Heart right ventricle (tissue), 16 donors: Measurements from ENCODE around the gene TMEM88. TPM values are rescaled to one million over a fixed set of nuclear protein-coding genes. Genes with fewer than 3 reads are reported as not detected.

Source experiments
- ATAC-seq, 8 donors: fragments of 200-7000 bp; cut with Tn5 transposase; one replicate each; pipeline ENCODE4 v1.9.1; 2020; ENCODE audit warnings: mild to moderate bottlenecking in 8 of 8, moderate library complexity in 8 of 8, moderate number of reproducible peaks in 1 of 8
- DNase-seq, 2 donors: peaks; one replicate each; pipeline ENCODE4 v3.0.0-alpha.2; 2020
- H3K27ac ChIP-seq, 10 donors: fragments of 200-600 bp; sonication (generic) in 2 of 10; one replicate each; pipeline versions ENCODE4 v1.5.0 to v1.8.0; 2020 to 2022; ENCODE audit warnings: mild to moderate bottlenecking in 3 of 10
- H3K27me3 ChIP-seq, 7 donors: fragments of 200-600 bp; one replicate each; pipeline ENCODE4 v1.8.0; 2021 to 2022; ENCODE audit warnings: mild to moderate bottlenecking in 2 of 7
- H3K36me3 ChIP-seq, 9 donors: fragments of 200-600 bp; sonication (generic) in 1 of 9; one replicate each; pipeline versions ENCODE4 v1.5.0 to v1.8.0; 2020 to 2022; ENCODE audit warnings: mild to moderate bottlenecking in 2 of 9
- H3K4me1 ChIP-seq, 9 donors: fragments of 200-600 bp; sonication (generic) in 1 of 9; one replicate each; pipeline versions ENCODE4 v1.5.0 to v1.8.0; 2020 to 2022; ENCODE audit warnings: mild to moderate bottlenecking in 4 of 9
- H3K4me3 ChIP-seq, 10 donors: fragments of 200-600 bp; sonication (generic) in 2 of 10; one replicate each; pipeline versions ENCODE4 v1.5.0 to v1.8.0; 2020 to 2022; ENCODE audit warnings: mild to moderate bottlenecking in 7 of 10, moderate library complexity in 2 of 10
- H3K9me3 ChIP-seq, 11 donors: fragments of 200-600 bp in 10 of 11; sonication (generic) in 2 of 11; one replicate each; pipeline versions ENCODE4 v1.5.0 to v1.8.0; 2013 to 2022; ENCODE audit warnings: mild to moderate bottlenecking in 2 of 11, control low read depth in 1 of 11, moderate library complexity in 1 of 11
- WGBS, 2 donors: extraction: QIAGEN DNeasy Blood & Tissue Kit; methylation state at CpG; one replicate each; pipeline ENCODE4 v1.1.7; 2013; ENCODE audit warnings: inconsistent platforms in 1 of 2; 5-methylcytosine and 5-hydroxymethylcytosine counted together
- intact Hi-C, 10 donors: fragments of 100-400 bp; cut with DNase I; formaldehyde crosslinking; loops; one replicate each; pipeline versions ENCODE4 v1.11.1 to v1.14.2; 2022
- polyA plus RNA-seq, 2 donors: library from polyadenylated mRNA; stranded (reverse); fragments of 200-250 nt; gene quantifications; one replicate each; pipeline ENCODE4 v1.2.3, GENCODE V29; 2013
- total RNA-seq, 10 donors: library from RNA; stranded (reverse); fragmentation: NEBNext Ultra II Directional in 3 of 10; extraction: Animal tissue kit (Norgen Biotek cat#: 25700) in 3 of 10; gene quantifications; one replicate each; pipeline versions ENCODE4 v1.2.1 to v1.2.4, GENCODE V29; 2021 to 2023
- TF ChIP-seq, protein P1 (sequence below), 9 donors: fragments of 200-600 bp; sonication (generic) in 2 of 9; IDR thresholded peaks; one replicate each; pipeline versions ENCODE4 v1.5.0 to v1.8.0; 2021 to 2022; ENCODE audit warnings: antibody characterized with exemption in 9 of 9, mild to moderate bottlenecking in 5 of 9, moderate library complexity in 1 of 9
- donor health status: Arrhythmogenic right ventricular cardiomyopathy.
- donor health status: ischemic (EF 13 %, LVEDD 7.1; RV severe dilation, severe dysfunction).
- donor health status: healthy with polysubstance abuse.
- donor health status: DM: no; HTN: yes; CAD: no.
- donor health status: DM: no; HTN: no; CAD: no.
- donor health status: ischemic (EF 25% LVEDD 6.9; RV normal size, moderate dysfunction).
- donor health status: ischemic (EF 25% LVEDD 5.7; RV mildly dilated, moderate dysfunction).
- donor health status: healthy.
- donor health status: DM: yes; HTN: yes; CAD: no.
- donor health status: Ischemic cardiomyopathy.
- donor health status: ischemic (EF 35%, LVEDD 5.7; RV mildly dilated, moderate dysfunction).
- donor health status: nonischemic (EF 11% LVEDD 7.7; RV severe dilation, severe dysfunction).
- donor health status: DM: yes; HTN: yes; CAD: no.
- donor health status: PGD.
- donor health status: ischemic (EF 29% LVEDD 5.4; RV normal size, mild dysfunction).
- donor health status: nonischemic (EF 23%, LVEDD 6.1; RV moderate dilation, normal function).

TMEM88 gene
- total and polyA plus RNA-seq, 12 donors = 12.3 to 298 (median 24.8) TPM

DNA sequence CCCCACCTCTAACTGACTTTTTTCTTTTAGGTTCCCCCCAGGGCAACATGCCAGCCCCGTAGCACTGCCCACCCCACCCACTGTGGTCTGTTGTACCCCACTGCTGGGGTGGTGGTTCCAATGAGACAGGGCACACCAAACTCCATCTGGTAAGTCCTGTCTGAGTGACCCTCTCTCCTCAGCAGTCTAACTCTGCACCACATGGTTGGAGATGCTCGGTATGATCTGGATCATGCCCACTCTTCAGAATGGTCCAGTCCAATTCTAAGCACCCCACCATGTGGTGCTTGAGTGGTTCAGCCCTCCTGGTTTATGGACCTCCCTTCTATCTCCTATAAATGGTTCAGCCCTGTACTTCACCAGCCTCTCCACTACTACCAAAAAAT is 15.0 kb upstream of the TMEM88 start:
- H3K9me3 ChIP-seq = no peaks in the 10 kb centered on the region
- H3K4me1 ChIP-seq = peaks cover 9 to 62% (median 54%) of the 10 kb centered on the region in 9 donors
- 41 to 50% methylated on average over 2 of the region's 2 CpGs for WGBS, 2 donors
- intact Hi-C loops = loop anchor here in 3 of 10 donors (5.0 to 10.0 kb wide), 3 partner anchors 95 to 315 kb away; partner anchors contain the start of gene PER1 (in 3 of the 3)
- TF ChIP-seq, protein P1, sequence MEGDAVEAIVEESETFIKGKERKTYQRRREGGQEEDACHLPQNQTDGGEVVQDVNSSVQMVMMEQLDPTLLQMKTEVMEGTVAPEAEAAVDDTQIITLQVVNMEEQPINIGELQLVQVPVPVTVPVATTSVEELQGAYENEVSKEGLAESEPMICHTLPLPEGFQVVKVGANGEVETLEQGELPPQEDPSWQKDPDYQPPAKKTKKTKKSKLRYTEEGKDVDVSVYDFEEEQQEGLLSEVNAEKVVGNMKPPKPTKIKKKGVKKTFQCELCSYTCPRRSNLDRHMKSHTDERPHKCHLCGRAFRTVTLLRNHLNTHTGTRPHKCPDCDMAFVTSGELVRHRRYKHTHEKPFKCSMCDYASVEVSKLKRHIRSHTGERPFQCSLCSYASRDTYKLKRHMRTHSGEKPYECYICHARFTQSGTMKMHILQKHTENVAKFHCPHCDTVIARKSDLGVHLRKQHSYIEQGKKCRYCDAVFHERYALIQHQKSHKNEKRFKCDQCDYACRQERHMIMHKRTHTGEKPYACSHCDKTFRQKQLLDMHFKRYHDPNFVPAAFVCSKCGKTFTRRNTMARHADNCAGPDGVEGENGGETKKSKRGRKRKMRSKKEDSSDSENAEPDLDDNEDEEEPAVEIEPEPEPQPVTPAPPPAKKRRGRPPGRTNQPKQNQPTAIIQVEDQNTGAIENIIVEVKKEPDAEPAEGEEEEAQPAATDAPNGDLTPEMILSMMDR (IDR thresholded peaks at IDR 0.05) = no peak
- DNase-seq (no peak), ATAC-seq (no peak)
- H3K27ac ChIP-seq = peak overlapping the region in 5 of 10 donors; percentile 35 to 100 (median 96)
- H3K27me3 ChIP-seq = no peaks in the 10 kb centered on the region
- peaks cover 0 to 15% (median 0%) of the 10 kb centered on the region in 9 donors for H3K36me3 ChIP-seq
- H3K4me3 ChIP-seq = peak overlapping the region in 1 of 10 donors; percentile 68

DNA sequence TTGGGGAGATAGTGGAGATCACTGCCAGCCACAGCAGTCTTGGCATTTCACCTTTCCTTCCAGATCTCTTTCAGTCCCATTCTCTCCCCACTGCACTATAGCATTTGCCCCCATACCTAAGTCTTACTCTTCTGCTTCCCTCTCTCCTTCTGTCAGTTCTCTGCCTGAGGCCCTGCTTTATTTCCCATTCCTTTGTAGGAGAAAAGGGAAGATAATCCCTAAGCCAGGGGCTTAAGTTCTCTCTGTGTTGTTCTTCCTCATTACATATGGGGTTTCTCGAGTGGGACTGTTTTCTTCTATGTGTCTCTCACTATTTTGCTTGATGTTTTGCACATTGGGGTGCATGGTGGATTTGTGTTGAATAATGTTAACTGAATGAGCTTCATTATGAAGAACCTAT is 14.4 kb upstream of the TMEM88 start:
- TF ChIP-seq, protein P1 (IDR thresholded peaks at IDR 0.05) = no peak
- no peak for DNase-seq
- Histone ChIP-seq H3K9me3 (no peaks in the 10 kb centered on the region), H3K4me1 (peaks cover 14 to 68% (median 60%) of the 10 kb centered on the region in 9 donors), H3K36me3 (peaks cover 0 to 19% (median 1%) of the 10 kb centered on the region in 9 donors), H3K4me3 (peak overlapping the region in 1 of 10 donors; percentile 68), H3K27me3 (no peaks in the 10 kb centered on the region), H3K27ac (peak overlapping the region in 5 of 10 donors; percentile 96 to 100 (median 99))
- intact Hi-C loops = loop anchor here in 2 of 10 donors (5.0 to 10.0 kb wide), 2 partner anchors 312 to 314 kb away; partner anchors contain the start of gene PER1 (in 2 of the 2)
- ATAC-seq = no peak
- 53 to 63% methylated on average over 1 of the region's 1 CpG for WGBS, 2 donors

DNA sequence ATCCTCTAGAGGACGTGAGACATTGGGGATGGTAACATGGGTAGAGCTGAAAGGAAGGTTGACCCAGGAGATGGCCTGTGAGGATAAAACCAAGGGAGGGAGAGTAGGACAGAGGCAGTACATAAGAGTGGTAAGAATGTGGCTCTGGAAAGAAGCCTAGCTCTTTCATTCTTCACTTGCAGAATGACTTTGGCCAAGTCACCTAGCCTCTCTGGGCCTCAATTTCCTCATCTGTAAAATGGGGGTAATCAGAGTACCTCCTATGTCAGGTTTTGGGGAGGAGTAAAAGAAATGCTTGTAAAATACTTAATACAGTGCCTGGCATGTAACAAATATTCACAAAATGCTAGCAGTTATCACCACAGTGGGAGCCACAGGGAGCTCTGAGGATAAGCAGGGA is 14.0 kb upstream of the TMEM88 start:
- ATAC-seq (no peak), DNase-seq (no peak)
- H3K27ac ChIP-seq = peak overlapping the region in 9 of 10 donors; percentile 90 to 100 (median 98)
- H3K27me3 ChIP-seq = no peaks in the 10 kb centered on the region
- H3K9me3 ChIP-seq = no peaks in the 10 kb centered on the region
- peaks cover 17 to 72% (median 62%) of the 10 kb centered on the region in 9 donors for H3K4me1 ChIP-seq
- 70 to 81% methylated on average over 1 of the region's 1 CpG for WGBS, 2 donors
- peaks cover 0 to 24% (median 5%) of the 10 kb centered on the region in 9 donors for H3K36me3 ChIP-seq
- TF ChIP-seq, protein P1 (IDR thresholded peaks at IDR 0.05) = no peak
- intact Hi-C loops = loop anchor here in 2 of 10 donors (5.0 to 10.0 kb wide), 2 partner anchors 311 to 314 kb away; partner anchors contain the start of gene PER1 (in 2 of the 2)
- peak overlapping the region in 7 of 10 donors; percentile 68 to 90 (median 77) for H3K4me3 ChIP-seq

DNA sequence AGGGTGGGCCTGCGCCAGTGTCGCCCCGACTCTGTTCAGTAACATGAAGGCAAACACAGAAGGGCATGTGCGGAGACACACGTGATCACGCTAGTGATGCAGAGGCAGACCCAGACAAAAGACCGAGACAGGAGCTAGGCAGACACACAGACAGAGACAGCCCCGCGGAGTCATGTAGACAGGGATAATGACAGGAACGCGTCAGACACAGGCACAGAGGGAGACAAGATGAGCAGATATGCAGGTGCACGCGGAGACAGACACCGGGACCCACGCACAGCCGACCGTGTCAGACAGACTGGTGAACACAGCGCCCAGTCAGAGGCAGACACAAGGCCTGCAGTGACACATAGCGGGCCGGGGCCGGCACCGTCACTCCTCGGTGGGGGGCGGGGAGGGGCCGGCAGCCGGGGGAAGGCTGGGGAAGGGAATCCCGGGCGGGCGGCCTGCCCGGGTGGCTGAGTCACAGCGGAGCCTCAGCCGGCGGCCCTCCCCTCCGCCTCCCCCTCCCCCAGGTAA is 13.4 kb upstream of the TMEM88 start:
- Histone ChIP-seq H3K36me3 (peaks cover 0 to 30% (median 10%) of the 10 kb centered on the region in 9 donors), H3K27me3 (no peaks in the 10 kb centered on the region), H3K4me3 (peak overlapping the region; percentile 68 to 90 (median 76)), H3K9me3 (no peaks in the 10 kb centered on the region), H3K4me1 (peaks cover 17 to 75% (median 61%) of the 10 kb centered on the region in 9 donors), H3K27ac (peak overlapping the region; percentile 90 to 100 (median 97))
- ATAC-seq = peak; percentile 49 to 82 (median 62)
- TF ChIP-seq, protein P1 (IDR thresholded peaks at IDR 0.05) = peak in 6 of 9 donors; percentile 16 to 70 (median 57)
- intact Hi-C loops = loop anchor here in 2 of 10 donors (5.0 to 10.0 kb wide), 2 partner anchors 311 to 313 kb away; partner anchors contain the start of gene PER1 (in 2 of the 2)
- peak; percentile 89 for DNase-seq
- 2% methylated on average over 34 of the region's 34 CpGs for WGBS, 2 donors
